Activated CD4-positive, alpha-beta memory T cell treated with anti-CD3 and anti-CD28 coated beads for 36 hours (primary cell): Measurements from ENCODE around the gene FOXP1. TPM values are rescaled to one million over a fixed set of nuclear protein-coding genes. Genes with fewer than 3 reads are reported as not detected.
A peak's percentile ranks its signal among the peaks of the same experiment; 100 is the strongest.

Experiments
- CTCF ChIA-PET: fragments of 350-600 bp; sonication (Branson Sonifier 250); formaldehyde crosslinking; loops from one replicate; lab custom pipeline; 2021; ENCODE audit warnings: antibody characterized with exemption, inconsistent platforms; lab: Charles Lee
- POLR2A ChIA-PET: fragments of 350-600 bp; sonication (Branson Sonifier 250); formaldehyde crosslinking; loops from one replicate; lab custom pipeline; 2021; ENCODE audit warnings: antibody characterized with exemption; lab: Charles Lee
- DNase-seq: peaks from one replicate; pipeline ENCODE4 v3.0.0-alpha.2; 2020
- H3K27ac Mint-ChIP-seq: one replicate; pipeline ENCODE4 v1.8.0; 2021; ENCODE audit warnings: mixed read lengths
- H3K27me3 Mint-ChIP-seq: one replicate; pipeline ENCODE4 v1.8.0; 2021; ENCODE audit warnings: mixed read lengths
- H3K36me3 Mint-ChIP-seq: one replicate; pipeline ENCODE4 v1.8.0; 2021; ENCODE audit warnings: mixed read lengths
- H3K4me1 Mint-ChIP-seq: one replicate; pipeline ENCODE4 v1.8.0; 2021; ENCODE audit warnings: low read depth, mixed read lengths
- H3K4me3 Mint-ChIP-seq: one replicate; pipeline ENCODE4 v1.8.0; 2021; ENCODE audit warnings: mild to moderate bottlenecking, mixed read lengths
- H3K9me3 Mint-ChIP-seq: one replicate; pipeline ENCODE4 v1.8.0; 2021; ENCODE audit warnings: mixed read lengths
- intact Hi-C: fragments of 100-400 bp; cut with micrococcal nuclease; formaldehyde crosslinking; loops from one replicate; pipeline ENCODE4 v1.15.1; 2023
- total RNA-seq, 2 experiments: library from RNA; stranded (reverse); gene quantifications; one replicate each; pipeline ENCODE4 v1.2.3, GENCODE V29; 2021

The FOXP1 gene
- total RNA-seq, 2 experiments from 2014 or later, result 94.4 to 102 TPM

- peaks cover 15% of the 10 kb centered on the region for H3K36me3 Mint-ChIP-seq
- no peaks in the 10 kb centered on the region for H3K27me3 Mint-ChIP-seq
- ChIA-PET POLR2A (interaction anchor here (0.6 kb wide), 2 partner anchors 37 to 489 kb away, joined by 3 read pairs; no protein-coding TSS in a partner anchor), CTCF (interaction anchor here (0.6 kb wide), 1 partner anchor 469 kb away, joined by 4 read pairs; no protein-coding TSS in a partner anchor)
- H3K9me3 Mint-ChIP-seq, result no peaks in the 10 kb centered on the region
- H3K4me3 Mint-ChIP-seq, result no peak overlapping the region
- DNase-seq, result no peak
- peak overlapping the region; percentile 43 for H3K27ac Mint-ChIP-seq
- H3K4me1 Mint-ChIP-seq, result peaks cover 62% of the 10 kb centered on the region
- intact Hi-C loops, result loop anchor here (5.0 kb wide), 1 partner anchor 35 kb away; no protein-coding TSS in a partner anchor
Observed at GRCh38 chr3:71262364-71263265, 320.9 kb downstream of the FOXP1 start.

GRCh38 chr3:71260782-71261181, 322.7 kb downstream of the FOXP1 start:
- Mint-ChIP-seq H3K27me3 (no peaks in the 10 kb centered on the region), H3K4me1 (peaks cover 62% of the 10 kb centered on the region), H3K9me3 (no peaks in the 10 kb centered on the region), H3K36me3 (peaks cover 17% of the 10 kb centered on the region), H3K27ac (no peak overlapping the region), H3K4me3 (no peak overlapping the region)
- ChIA-PET POLR2A (no interaction called here), CTCF (no interaction called here)
- no peak for DNase-seq
- intact Hi-C loops, result loop anchor here (5.0 kb wide), 1 partner anchor 37 kb away; no protein-coding TSS in a partner anchor

- ChIA-PET POLR2A (no interaction called here), CTCF (no interaction called here)
- peaks cover 58% of the 10 kb centered on the region for H3K4me1 Mint-ChIP-seq
- DNase-seq, result no peak
- H3K4me3 Mint-ChIP-seq, result no peak overlapping the region
- intact Hi-C loops, result no loop called here
- H3K36me3 Mint-ChIP-seq, result peaks cover 14% of the 10 kb centered on the region
- no peaks in the 10 kb centered on the region for H3K9me3 Mint-ChIP-seq
- H3K27ac Mint-ChIP-seq, result no peak overlapping the region
- H3K27me3 Mint-ChIP-seq, result no peaks in the 10 kb centered on the region
Observed at GRCh38 chr3:71258526-71258925, 325.0 kb downstream of the FOXP1 start.

GRCh38 chr3:71258116-71258515, 325.4 kb downstream of the FOXP1 start:
- ChIA-PET POLR2A (no interaction called here), CTCF (no interaction called here)
- no peaks in the 10 kb centered on the region for H3K27me3 Mint-ChIP-seq
- no peak overlapping the region for H3K27ac Mint-ChIP-seq
- intact Hi-C loops, result no loop called here
- H3K9me3 Mint-ChIP-seq, result no peaks in the 10 kb centered on the region
- no peak overlapping the region for H3K4me3 Mint-ChIP-seq
- H3K36me3 Mint-ChIP-seq, result peaks cover 14% of the 10 kb centered on the region
- no peak for DNase-seq
- H3K4me1 Mint-ChIP-seq, result peaks cover 56% of the 10 kb centered on the region

- POLR2A ChIA-PET, result no interaction called here
- H3K9me3 Mint-ChIP-seq, result no peaks in the 10 kb centered on the region
- CTCF ChIA-PET, result no interaction called here
- no peak for DNase-seq
- no peak overlapping the region for H3K27ac Mint-ChIP-seq
- H3K4me3 Mint-ChIP-seq, result no peak overlapping the region
- H3K36me3 Mint-ChIP-seq, result peaks cover 10% of the 10 kb centered on the region
- no peaks in the 10 kb centered on the region for H3K27me3 Mint-ChIP-seq
- H3K4me1 Mint-ChIP-seq, result peaks cover 49% of the 10 kb centered on the region
- intact Hi-C loops, result no loop called here
Observed at GRCh38 chr3:71255498-71255897, 328.0 kb downstream of the FOXP1 start.

- POLR2A ChIA-PET, result no interaction called here
- no peak overlapping the region for H3K4me3 Mint-ChIP-seq
- no peak for DNase-seq
- H3K36me3 Mint-ChIP-seq, result peaks cover 10% of the 10 kb centered on the region
- no peak overlapping the region for H3K27ac Mint-ChIP-seq
- intact Hi-C loops, result no loop called here
- no peaks in the 10 kb centered on the region for H3K9me3 Mint-ChIP-seq
- H3K4me1 Mint-ChIP-seq, result peaks cover 51% of the 10 kb centered on the region
- CTCF ChIA-PET, result no interaction called here
- H3K27me3 Mint-ChIP-seq, result no peaks in the 10 kb centered on the region
Observed at GRCh38 chr3:71254281-71255057, 329.1 kb downstream of the FOXP1 start.

GRCh38 chr3:71253169-71253568, 330.4 kb downstream of the FOXP1 start:
- Mint-ChIP-seq H3K27me3 (no peaks in the 10 kb centered on the region), H3K4me1 (peaks cover 47% of the 10 kb centered on the region), H3K27ac (no peak overlapping the region), H3K9me3 (no peaks in the 10 kb centered on the region), H3K36me3 (peaks cover 10% of the 10 kb centered on the region), H3K4me3 (no peak overlapping the region)
- DNase-seq, result no peak
- intact Hi-C loops, result no loop called here
- POLR2A ChIA-PET, result no interaction called here
- CTCF ChIA-PET, result no interaction called here

- H3K36me3 Mint-ChIP-seq, result peaks cover 10% of the 10 kb centered on the region
- H3K9me3 Mint-ChIP-seq, result no peaks in the 10 kb centered on the region
- peaks cover 44% of the 10 kb centered on the region for H3K4me1 Mint-ChIP-seq
- no peak for DNase-seq
- ChIA-PET CTCF (no interaction called here), POLR2A (no interaction called here)
- H3K27me3 Mint-ChIP-seq, result no peaks in the 10 kb centered on the region
- H3K27ac Mint-ChIP-seq, result no peak overlapping the region
- no peak overlapping the region for H3K4me3 Mint-ChIP-seq
- intact Hi-C loops, result no loop called here
Observed at GRCh38 chr3:71252466-71252865, 331.1 kb downstream of the FOXP1 start.

GRCh38 chr3:71251156-71251775, 332.3 kb downstream of the FOXP1 start:
- POLR2A ChIA-PET, result interaction anchor here (0.7 kb wide), 1 partner anchor 146 kb away, joined by 3 read pairs; no protein-coding TSS in a partner anchor
- H3K27me3 Mint-ChIP-seq, result no peaks in the 10 kb centered on the region
- H3K4me1 Mint-ChIP-seq, result peaks cover 44% of the 10 kb centered on the region
- H3K4me3 Mint-ChIP-seq, result no peak overlapping the region
- H3K27ac Mint-ChIP-seq, result no peak overlapping the region
- CTCF ChIA-PET, result no interaction called here
- H3K9me3 Mint-ChIP-seq, result no peaks in the 10 kb centered on the region
- peaks cover 4% of the 10 kb centered on the region for H3K36me3 Mint-ChIP-seq
- intact Hi-C loops, result no loop called here
- no peak for DNase-seq

GRCh38 chr3:71250026-71250425, 333.5 kb downstream of the FOXP1 start:
- ChIA-PET CTCF (interaction anchor here (1.5 kb wide), 1 partner anchor 39 kb away, joined by 3 read pairs; no protein-coding TSS in a partner anchor), POLR2A (no interaction called here)

GRCh38 chr3:71247958-71248335, 335.6 kb downstream of the FOXP1 start:
- CTCF ChIA-PET, result interaction anchor here (0.6 kb wide), 1 partner anchor 20 kb away, joined by 3 read pairs; no protein-coding TSS in a partner anchor
- H3K27ac Mint-ChIP-seq, result no peak overlapping the region
- POLR2A ChIA-PET, result no interaction called here
- intact Hi-C loops, result no loop called here
- no peak overlapping the region for H3K4me3 Mint-ChIP-seq
- no peaks in the 10 kb centered on the region for H3K27me3 Mint-ChIP-seq
- H3K4me1 Mint-ChIP-seq, result peaks cover 35% of the 10 kb centered on the region
- no peaks in the 10 kb centered on the region for H3K9me3 Mint-ChIP-seq
- peaks cover 4% of the 10 kb centered on the region for H3K36me3 Mint-ChIP-seq
- DNase-seq, result no peak

More at GRCh38 chr3:71250026-71250425, 333.5 kb downstream of the FOXP1 start:
- no peak overlapping the region for H3K27ac Mint-ChIP-seq
- H3K4me3 Mint-ChIP-seq, result no peak overlapping the region
- H3K9me3 Mint-ChIP-seq, result no peaks in the 10 kb centered on the region
- H3K36me3 Mint-ChIP-seq, result peaks cover 4% of the 10 kb centered on the region
- intact Hi-C loops, result no loop called here
- H3K4me1 Mint-ChIP-seq, result peaks cover 45% of the 10 kb centered on the region
- no peaks in the 10 kb centered on the region for H3K27me3 Mint-ChIP-seq
- no peak for DNase-seq
